A549 (cell line): ENCODE data around the gene LINGO3.

Experiments used
- CHD4 ChIP-seq: fragments of 200-600 bp; sonication (generic); IDR thresholded peaks from 2 replicates; pipeline ENCODE4 v1.6.1; 2016; ENCODE audit warnings: antibody characterized with exemption, mild to moderate bottlenecking, borderline replicate concordance
- CTCF ChIP-seq: fragments of >200 bp; sonication (Bioruptor Twin); formaldehyde crosslinking; IDR thresholded peaks from 3 replicates; pipeline ENCODE4 v1.5.1; 2016
- EP300 ChIP-seq, 2 experiments: fragments of >200 bp; sonication (Bioruptor Twin); formaldehyde crosslinking; IDR thresholded peaks; 2 replicates in 1 of 2; 3 replicates in 1 of 2; pipeline ENCODE4 v1.6.1; 2016 to 2017
- TP53 ChIP-seq: fragments of 250-450 bp; sonication (Bioruptor Pico); IDR thresholded peaks from 2 replicates; pipeline ENCODE4 v1.5.0; 2021; ENCODE audit warnings: mild to moderate bottlenecking, moderate library complexity
- USF2 ChIP-seq: fragments of 450-650 bp; IDR thresholded peaks from 2 replicates; pipeline ENCODE4 v1.6.1; 2014; ENCODE audit warnings: antibody characterized with exemption
- TF ChIP-seq, protein P1 (sequence below): IDR thresholded peaks from 2 replicates; pipeline ENCODE4 v1.6.1; 2012

DNA sequence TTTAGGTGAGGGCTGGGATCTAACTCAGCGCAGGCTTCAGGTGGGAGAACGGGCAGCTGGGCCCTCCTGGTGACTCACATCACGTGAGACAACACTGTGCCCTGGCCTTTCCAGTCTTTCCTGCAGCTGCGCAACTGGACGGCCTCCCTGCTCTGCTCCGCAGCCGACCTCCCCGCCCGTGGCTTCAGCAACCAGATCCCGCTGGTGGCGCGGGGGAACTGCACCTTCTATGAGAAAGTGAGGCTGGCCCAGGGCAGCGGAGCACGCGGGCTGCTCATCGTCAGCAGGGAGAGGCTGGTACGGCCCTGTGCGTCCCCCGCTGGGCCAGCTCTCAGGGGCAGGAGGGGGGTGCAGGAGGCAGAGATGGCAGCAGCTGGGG, 29.4 kb upstream of the LINGO3 start:
- no peak for TF ChIP-seq CHD4
- TF ChIP-seq CTCF = no peak
- no peak for TF ChIP-seq TP53 (CRISPR knock-in tag)
- TF ChIP-seq EP300 (IDR thresholded peaks at IDR 0.05) = no peak
- no peak for TF ChIP-seq USF2
- TF ChIP-seq, protein P1, sequence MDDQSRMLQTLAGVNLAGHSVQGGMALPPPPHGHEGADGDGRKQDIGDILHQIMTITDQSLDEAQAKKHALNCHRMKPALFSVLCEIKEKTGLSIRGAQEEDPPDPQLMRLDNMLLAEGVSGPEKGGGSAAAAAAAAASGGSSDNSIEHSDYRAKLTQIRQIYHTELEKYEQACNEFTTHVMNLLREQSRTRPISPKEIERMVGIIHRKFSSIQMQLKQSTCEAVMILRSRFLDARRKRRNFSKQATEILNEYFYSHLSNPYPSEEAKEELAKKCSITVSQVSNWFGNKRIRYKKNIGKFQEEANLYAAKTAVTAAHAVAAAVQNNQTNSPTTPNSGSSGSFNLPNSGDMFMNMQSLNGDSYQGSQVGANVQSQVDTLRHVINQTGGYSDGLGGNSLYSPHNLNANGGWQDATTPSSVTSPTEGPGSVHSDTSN = no peak
